Fibroblast of pulmonary artery (primary cell): ENCODE measurements around the gene SH2D6.

ENCODE experiments used
- DNase-seq: peaks from one replicate; pipeline ENCODE4 v3.0.0-alpha.2; 2010; ENCODE audit warnings: low read depth
- H3K4me3 ChIP-seq: replicated peaks from 2 replicates; pipeline ENCODE4 v1.5.1; 2011; ENCODE audit warnings: low read depth, mild to moderate bottlenecking, control low read depth, low read length, moderate library complexity
- TF ChIP-seq, protein P1 (sequence below): IDR thresholded peaks from 2 replicates; pipeline ENCODE4 v1.5.1; 2011; ENCODE audit warnings: mild to moderate bottlenecking, control low read depth, low read length, inconsistent platforms; ENCODE audit errors: missing control alignments

Gene SH2D6

DNA sequence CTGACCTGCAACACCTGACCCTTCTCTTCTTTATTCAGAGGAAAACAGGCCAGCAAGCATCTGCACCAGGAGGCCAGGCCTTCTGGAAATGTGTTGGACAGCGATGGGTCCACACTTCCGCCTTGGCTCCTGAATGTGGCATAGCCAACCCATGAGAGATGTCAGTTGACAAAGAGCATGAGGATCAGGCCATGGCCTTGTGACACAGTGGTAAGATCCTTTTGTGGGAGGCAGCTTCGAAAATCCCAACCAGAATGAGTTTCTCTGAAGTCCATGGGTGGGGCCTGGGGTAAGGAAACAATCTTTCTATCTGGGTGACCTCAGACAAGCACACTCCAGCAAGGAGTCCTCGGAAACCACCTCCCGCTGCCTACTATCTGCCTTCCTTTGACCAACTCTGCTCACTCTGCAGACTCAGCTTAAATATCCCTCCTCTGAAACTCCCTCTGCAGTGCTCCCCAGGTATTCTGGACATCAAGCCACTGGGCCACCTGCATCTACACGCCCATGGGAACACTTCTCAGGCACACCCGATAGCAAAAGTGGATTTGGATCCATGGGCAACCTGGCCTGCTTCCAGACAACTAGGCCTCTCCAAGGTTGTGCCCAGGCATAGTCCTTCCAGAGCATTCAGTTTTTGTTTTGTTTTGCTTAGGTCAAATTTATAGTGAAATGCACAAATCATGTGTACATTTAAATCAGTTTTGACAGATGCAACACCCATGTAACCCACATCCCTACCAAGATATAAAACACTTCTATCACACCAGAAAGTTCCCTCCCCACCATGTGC is 3.6 kb upstream of the SH2D6 start:
- DNase-seq, result no peak
- TF ChIP-seq, protein P1, sequence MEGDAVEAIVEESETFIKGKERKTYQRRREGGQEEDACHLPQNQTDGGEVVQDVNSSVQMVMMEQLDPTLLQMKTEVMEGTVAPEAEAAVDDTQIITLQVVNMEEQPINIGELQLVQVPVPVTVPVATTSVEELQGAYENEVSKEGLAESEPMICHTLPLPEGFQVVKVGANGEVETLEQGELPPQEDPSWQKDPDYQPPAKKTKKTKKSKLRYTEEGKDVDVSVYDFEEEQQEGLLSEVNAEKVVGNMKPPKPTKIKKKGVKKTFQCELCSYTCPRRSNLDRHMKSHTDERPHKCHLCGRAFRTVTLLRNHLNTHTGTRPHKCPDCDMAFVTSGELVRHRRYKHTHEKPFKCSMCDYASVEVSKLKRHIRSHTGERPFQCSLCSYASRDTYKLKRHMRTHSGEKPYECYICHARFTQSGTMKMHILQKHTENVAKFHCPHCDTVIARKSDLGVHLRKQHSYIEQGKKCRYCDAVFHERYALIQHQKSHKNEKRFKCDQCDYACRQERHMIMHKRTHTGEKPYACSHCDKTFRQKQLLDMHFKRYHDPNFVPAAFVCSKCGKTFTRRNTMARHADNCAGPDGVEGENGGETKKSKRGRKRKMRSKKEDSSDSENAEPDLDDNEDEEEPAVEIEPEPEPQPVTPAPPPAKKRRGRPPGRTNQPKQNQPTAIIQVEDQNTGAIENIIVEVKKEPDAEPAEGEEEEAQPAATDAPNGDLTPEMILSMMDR, result no peak

GRCh38 chr2:85415980-85416650 is 2.4 kb upstream of the SH2D6 start:
- no peak for DNase-seq
- no peak overlapping the region for H3K4me3 ChIP-seq
- TF ChIP-seq, protein P1, result no peak

More for the DNA sequence above, 3.6 kb upstream of the SH2D6 start:
- no peak overlapping the region for H3K4me3 ChIP-seq

- TF ChIP-seq, protein P1, result no peak
Measured at GRCh38 chr2:85419009-85419675, 628 bp downstream of the SH2D6 start.

GRCh38 chr2:85420536-85421259 is 2.2 kb downstream of the SH2D6 start:
- DNase-seq, result peak; percentile 85
- TF ChIP-seq, protein P1, result peak; percentile 98
- no peak overlapping the region for H3K4me3 ChIP-seq

More at GRCh38 chr2:85419009-85419675, 628 bp downstream of the SH2D6 start:
- DNase-seq, result no peak
- peak overlapping the region; percentile 71 for H3K4me3 ChIP-seq

DNA sequence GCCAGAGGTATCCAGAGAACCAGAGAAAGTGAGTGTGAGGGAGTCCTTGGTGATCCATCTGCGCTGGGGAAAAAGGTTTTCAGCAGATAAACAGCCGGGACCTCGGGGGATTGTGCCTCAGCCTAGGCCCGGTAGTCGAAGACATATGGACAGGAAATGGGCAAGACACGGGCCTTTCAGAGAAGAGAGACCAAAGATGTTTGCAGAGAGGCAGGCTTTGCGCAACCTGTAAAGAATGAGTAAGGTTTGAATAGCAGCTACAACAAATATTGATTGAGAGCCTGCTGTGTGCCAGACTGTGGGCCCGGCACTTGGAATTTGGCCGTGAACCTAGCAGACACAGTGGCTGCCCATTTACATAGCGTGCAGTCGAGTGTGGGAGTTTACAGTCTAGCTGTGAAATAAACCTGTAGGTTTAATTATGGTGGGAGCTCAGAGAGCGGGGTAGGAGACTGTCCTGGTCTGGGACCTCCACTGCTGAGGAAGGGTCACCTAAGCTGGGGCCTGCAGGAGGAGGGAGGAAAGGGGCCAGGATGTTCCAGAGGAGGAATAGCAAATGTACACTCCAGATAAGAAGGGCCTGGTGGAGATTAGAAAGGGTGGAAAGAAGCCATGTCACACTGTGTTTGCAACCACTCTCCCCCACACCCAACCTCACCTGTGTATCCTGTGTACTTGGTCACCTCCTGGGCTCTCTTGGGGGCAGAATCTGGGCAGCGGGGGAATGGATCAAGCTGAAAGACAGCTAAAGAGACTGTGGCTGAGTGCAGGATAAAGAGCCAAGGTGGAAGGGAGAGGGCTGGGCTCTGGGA is 3.0 kb downstream of the SH2D6 start:
- DNase-seq, result peak; percentile 60
- no peak overlapping the region for H3K4me3 ChIP-seq
- TF ChIP-seq, protein P1, result no peak

- TF ChIP-seq, protein P1, result no peak
- no peak for DNase-seq
- H3K4me3 ChIP-seq, result no peak overlapping the region
Measured at GRCh38 chr2:85422072-85422457, 3.6 kb downstream of the SH2D6 start.
